HCT116 (cell line): ENCODE measurements around the gene ATF5. TPM values are rescaled to one million over a fixed set of nuclear protein-coding genes. Genes with fewer than 3 reads are reported as not detected.
A peak's percentile ranks its signal among the peaks of the same experiment; 100 is the strongest.

ENCODE experiments used
- ATAC-seq: fragments of 200-7000 bp; cut with Tn5 transposase; 2 replicates; pipeline ENCODE4 v1.9.1; 2020; ENCODE audit warnings: mild to moderate bottlenecking, moderate library complexity
- BruUV-seq: library from RNA; stranded (reverse); fragments of 400-500 nt; replicated peaks from 2 replicates; lab custom pipeline; 2021; lab: Mats Ljungman, UMichigan
- CTCF ChIA-PET: fragments of 300-600 bp; sonication (Branson Sonifier 250); formaldehyde crosslinking; loops from one replicate; lab custom pipeline; 2021; ENCODE audit warnings: antibody characterized with exemption; lab: Charles Lee
- POLR2A ChIA-PET: fragments of 300-600, 350-600 bp; sonication (Branson Sonifier 250); formaldehyde crosslinking; loops from one replicate; lab custom pipeline; 2021; ENCODE audit warnings: antibody characterized with exemption; lab: Charles Lee
- RAD21 ChIA-PET, 2 experiments: fragments of 300-600 bp; sonication (Branson Sonifier 250); formaldehyde crosslinking; loops; one replicate each; lab custom pipeline; 2023; ENCODE audit warnings: low total read pairs in 2 of 2; ENCODE audit not compliant: uncharacterized antibody in 2 of 2, unreplicated experiment in 2 of 2, low non-redundant PET in 1 of 2; lab: Charles Lee
- DNase-seq: peaks from one replicate; pipeline ENCODE4 v3.0.0-alpha.2; 2010; ENCODE audit warnings: low read depth, low spot score
- H2AFZ ChIP-seq: fragments of 200-600 bp; shearing (Covaris generic), sonication (generic); 2 replicates; pipeline ENCODE4 v1.6.1; 2017; ENCODE audit warnings: low read depth, mixed run types, mixed read lengths, antibody characterized with exemption, low read length; ENCODE audit not compliant: poor library complexity, severe bottlenecking
- H3K27ac ChIP-seq: 2 replicates; pipeline ENCODE4 v1.5.1; 2012; ENCODE audit warnings: low read depth, low read length
- H3K27me3 ChIP-seq: fragments of 200-600 bp; sonication (generic); 2 replicates; pipeline ENCODE4 v1.6.1; 2016; ENCODE audit warnings: mixed run types, low read length, mixed read lengths; ENCODE audit not compliant: insufficient read depth
- H3K36me3 ChIP-seq, 2 experiments: fragments of 200-500 bp in 1 of 2; fragments of 200-600 bp in 1 of 2; sonication (Bioruptor generic) in 1 of 2; sonication (generic) in 1 of 2; 2 replicates each; pipeline versions ENCODE4 v1.5.1 to v1.6.1; 2014 to 2016; ENCODE audit warnings: low read length in 2 of 2, inconsistent platforms in 1 of 2, mixed read lengths in 1 of 2, mixed run types in 1 of 2; ENCODE audit not compliant: insufficient read depth in 2 of 2, control insufficient read depth in 1 of 2
- H3K4me1 ChIP-seq, 2 experiments: fragments of 200-600 bp in 1 of 2; sonication (generic) in 1 of 2; 2 replicates each; pipeline versions ENCODE4 v1.5.1 to v1.6.1; 2012 to 2017; ENCODE audit warnings: low read length in 2 of 2, inconsistent platforms in 1 of 2, mild to moderate bottlenecking in 1 of 2, mixed read lengths in 1 of 2, mixed run types in 1 of 2, moderate library complexity in 1 of 2; ENCODE audit not compliant: insufficient read depth in 2 of 2, control insufficient read depth in 1 of 2
- H3K4me2 ChIP-seq: fragments of 200-600 bp; sonication (generic); 2 replicates; pipeline ENCODE4 v1.6.1; 2017; ENCODE audit warnings: mixed run types, low read length, mixed read lengths
- H3K4me3 ChIP-seq, 2 experiments: fragments of 200-600 bp in 1 of 2; sonication (generic) in 1 of 2; replicated peaks in 1 of 2; 2 replicates each; pipeline ENCODE4 v1.5.1; 2011 to 2016; ENCODE audit warnings: low read length in 2 of 2, control low read depth in 1 of 2, low read depth in 1 of 2, mild to moderate bottlenecking in 1 of 2, mixed read lengths in 1 of 2, mixed run types in 1 of 2
- H3K79me2 ChIP-seq: fragments of 200-600 bp; sonication (generic); 2 replicates; pipeline ENCODE4 v1.6.1; 2017; ENCODE audit warnings: mild to moderate bottlenecking, mixed run types, low read length, moderate library complexity, mixed read lengths; ENCODE audit not compliant: insufficient read depth
- H3K9ac ChIP-seq: fragments of 200-600 bp; sonication (generic); 2 replicates; pipeline ENCODE4 v1.6.1; 2016; ENCODE audit warnings: low read length, mixed read lengths
- H3K9me2 ChIP-seq: fragments of 200-600 bp; sonication (generic), shearing (Covaris generic); 2 replicates; pipeline ENCODE4 v1.6.1; 2017; ENCODE audit warnings: mixed run types, mild to moderate bottlenecking, moderate library complexity; ENCODE audit not compliant: insufficient read depth
- H3K9me3 ChIP-seq, 2 experiments: fragments of 200-500 bp in 1 of 2; fragments of 200-600 bp in 1 of 2; sonication (Bioruptor generic) in 1 of 2; sonication (generic) in 1 of 2; 2 replicates each; pipeline ENCODE4 v1.6.1; 2014 to 2017; ENCODE audit warnings: low read length in 2 of 2, mixed read lengths in 2 of 2, inconsistent platforms in 1 of 2, low read depth in 1 of 2, mild to moderate bottlenecking in 1 of 2, mixed run types in 1 of 2, moderate library complexity in 1 of 2; ENCODE audit not compliant: control insufficient read depth in 1 of 2, insufficient read depth in 1 of 2
- H4K20me1 ChIP-seq: fragments of 200-600 bp; sonication (generic), shearing (Covaris generic); 2 replicates; pipeline ENCODE4 v1.6.1; 2017; ENCODE audit warnings: mixed run types, mild to moderate bottlenecking, moderate library complexity; ENCODE audit not compliant: insufficient read depth
- POLR2AphosphoS5 ChIP-seq: IDR thresholded peaks from 2 replicates; pipeline ENCODE4 v1.6.1; 2011; ENCODE audit warnings: mild to moderate bottlenecking, low read depth, low read length, moderate library complexity
- intact Hi-C: fragments of 100-400 bp; cut with micrococcal nuclease; formaldehyde crosslinking; loops from 2 replicates; pipeline ENCODE4 v1.10.0; 2022
- total RNA-seq: library from RNA; stranded (reverse); gene quantifications from one replicate; pipeline ENCODE4 v1.2.1, GENCODE V29; 2021; ENCODE audit not compliant: unreplicated experiment
- TF ChIP-seq, protein P1 (sequence below), 3 experiments: fragments of 200-600 bp in 1 of 3; sonication (generic) in 1 of 3; IDR thresholded peaks in 2 of 3; conservative IDR thresholded peaks in 1 of 3; 2 replicates each; pipeline ENCODE4 v1.5.1; 2012 to 2017; ENCODE audit warnings: low read depth in 2 of 3, low read length in 2 of 3, antibody characterized with exemption in 1 of 3, borderline replicate concordance in 1 of 3, control low read depth in 1 of 3, mild to moderate bottlenecking in 1 of 3, mixed read lengths in 1 of 3, mixed run types in 1 of 3, moderate library complexity in 1 of 3; ENCODE audit not compliant: insufficient read depth in 1 of 3
- TF ChIP-seq, protein P2 (sequence below): IDR thresholded peaks from 2 replicates; pipeline ENCODE4 v1.6.1; 2012

ATF5 gene
- total RNA-seq, 1 experiment from 2014 or later = 28.2 TPM

DNA sequence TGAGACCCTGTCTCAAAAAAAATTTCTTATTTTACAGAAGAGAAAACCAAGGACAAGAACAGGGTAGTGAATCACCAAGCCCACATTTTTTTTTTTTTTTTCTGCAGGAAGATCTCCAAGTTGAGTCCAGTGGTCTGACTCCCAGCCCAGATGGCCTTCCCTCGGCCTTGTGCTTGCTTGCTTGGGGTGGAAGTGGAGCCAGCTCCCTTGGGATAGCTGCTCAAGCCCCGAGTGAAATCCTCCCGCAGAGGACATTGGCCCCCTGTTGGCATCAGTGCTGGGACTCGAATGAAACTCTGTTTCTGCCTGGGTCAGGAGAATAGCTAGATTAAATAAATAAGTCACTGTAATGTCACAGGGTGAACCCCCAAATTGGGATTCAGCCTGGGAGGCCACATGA lies 9.7 kb downstream of the ATF5 start:
- ChIA-PET CTCF (no interaction called here), POLR2A (no interaction called here), RAD21 (no interaction called here)
- TF ChIP-seq, protein P1, sequence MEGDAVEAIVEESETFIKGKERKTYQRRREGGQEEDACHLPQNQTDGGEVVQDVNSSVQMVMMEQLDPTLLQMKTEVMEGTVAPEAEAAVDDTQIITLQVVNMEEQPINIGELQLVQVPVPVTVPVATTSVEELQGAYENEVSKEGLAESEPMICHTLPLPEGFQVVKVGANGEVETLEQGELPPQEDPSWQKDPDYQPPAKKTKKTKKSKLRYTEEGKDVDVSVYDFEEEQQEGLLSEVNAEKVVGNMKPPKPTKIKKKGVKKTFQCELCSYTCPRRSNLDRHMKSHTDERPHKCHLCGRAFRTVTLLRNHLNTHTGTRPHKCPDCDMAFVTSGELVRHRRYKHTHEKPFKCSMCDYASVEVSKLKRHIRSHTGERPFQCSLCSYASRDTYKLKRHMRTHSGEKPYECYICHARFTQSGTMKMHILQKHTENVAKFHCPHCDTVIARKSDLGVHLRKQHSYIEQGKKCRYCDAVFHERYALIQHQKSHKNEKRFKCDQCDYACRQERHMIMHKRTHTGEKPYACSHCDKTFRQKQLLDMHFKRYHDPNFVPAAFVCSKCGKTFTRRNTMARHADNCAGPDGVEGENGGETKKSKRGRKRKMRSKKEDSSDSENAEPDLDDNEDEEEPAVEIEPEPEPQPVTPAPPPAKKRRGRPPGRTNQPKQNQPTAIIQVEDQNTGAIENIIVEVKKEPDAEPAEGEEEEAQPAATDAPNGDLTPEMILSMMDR (IDR thresholded peaks at IDR 0.05 in 2 of 3, conservative IDR thresholded peaks at IDR 0.05 in 1 of 3; ENCODE audit: borderline replicate concordance in 1 of 3, insufficient read depth in 1 of 3, low read depth in 2 of 3, low read length in 2 of 3) = no peak
- no TSS peak for BruUV-seq
- Histone ChIP-seq H3K9ac (no peak overlapping the region), H3K9me3 (no peaks in the 10 kb centered on the region), H3K27ac (no peak overlapping the region), H3K4me3 (no peak overlapping the region), H3K4me1 (peaks cover 9 to 10% of the 10 kb centered on the region in 2 experiments; a peak in 3 of 4 replicates), H3K27me3 (no peaks in the 10 kb centered on the region), H3K79me2 (no peaks in the 10 kb centered on the region), H3K36me3 (no peaks in the 10 kb centered on the region), H4K20me1 (no peaks in the 10 kb centered on the region), H3K9me2 (no peaks in the 10 kb centered on the region), H3K4me2 (no peak overlapping the region), H2AFZ (no peak overlapping the region)
- DNase-seq (no peak), ATAC-seq (no peak)
- intact Hi-C loops = no loop called here

DNA sequence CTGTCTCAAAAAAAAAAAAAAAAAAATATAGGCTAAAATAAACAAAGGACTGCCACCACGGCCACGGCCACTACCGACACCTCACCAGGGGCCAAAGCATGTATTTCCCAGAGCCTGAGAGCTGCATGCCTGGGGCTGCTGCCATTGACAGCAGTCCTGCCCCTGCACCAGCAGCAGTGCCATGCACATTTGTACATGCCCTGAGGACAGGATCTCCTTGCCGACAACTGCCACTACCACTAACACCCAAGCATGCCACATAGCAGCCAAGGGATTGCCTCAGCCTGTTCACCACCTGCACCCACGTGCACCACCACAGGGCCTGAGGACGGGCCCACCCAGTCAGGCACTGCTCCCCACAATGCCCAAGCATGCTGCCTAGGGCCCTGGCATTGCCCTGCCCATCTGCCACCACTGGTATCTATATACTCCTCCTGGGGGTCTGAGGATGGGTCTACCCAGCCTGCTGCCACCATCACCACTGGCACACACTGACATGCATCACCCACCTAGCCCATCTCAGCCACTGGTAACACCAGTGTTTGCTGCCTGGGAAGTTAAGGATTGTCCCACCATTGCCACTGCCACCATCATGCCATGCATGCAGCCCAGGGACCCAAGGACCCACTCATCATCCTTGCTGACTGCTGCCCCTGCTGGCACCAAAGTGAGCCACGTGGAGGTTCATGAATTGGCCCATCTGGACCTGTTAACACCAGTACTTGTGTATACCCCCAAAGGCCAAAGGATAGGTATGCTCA lies 10.9 kb downstream of the ATF5 start:
- intact Hi-C loops = no loop called here
- H3K27me3 ChIP-seq = no peaks in the 10 kb centered on the region
- ATAC-seq = peak; percentile 49; the same call in 1 of the 2 replicates
- no peak overlapping the region for H3K27ac ChIP-seq
- no peak overlapping the region for H2AFZ ChIP-seq
- TF ChIP-seq, protein P1 (IDR thresholded peaks at IDR 0.05 in 2 of 3, conservative IDR thresholded peaks at IDR 0.05 in 1 of 3; ENCODE audit: borderline replicate concordance in 1 of 3, insufficient read depth in 1 of 3, low read depth in 2 of 3, low read length in 2 of 3) = peak in 2 of 3 experiments; percentile 42 to 51; a peak in 4 of 6 replicates
- TF ChIP-seq, protein P2, sequence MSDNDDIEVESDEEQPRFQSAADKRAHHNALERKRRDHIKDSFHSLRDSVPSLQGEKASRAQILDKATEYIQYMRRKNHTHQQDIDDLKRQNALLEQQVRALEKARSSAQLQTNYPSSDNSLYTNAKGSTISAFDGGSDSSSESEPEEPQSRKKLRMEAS = peak; percentile 18; the same call in 1 of the 2 replicates
- no peak for TF ChIP-seq POLR2AphosphoS5
- no peaks in the 10 kb centered on the region for H3K36me3 ChIP-seq
- H3K9ac ChIP-seq = no peak overlapping the region
- DNase-seq = no peak
- H3K79me2 ChIP-seq = no peaks in the 10 kb centered on the region
- ChIA-PET RAD21 (no interaction called here), CTCF (no interaction called here), POLR2A (no interaction called here)
- H3K9me2 ChIP-seq = no peaks in the 10 kb centered on the region
- no TSS peak for BruUV-seq
- no peaks in the 10 kb centered on the region for H4K20me1 ChIP-seq
- H3K4me1 ChIP-seq = peaks cover 9 to 10% of the 10 kb centered on the region in 2 experiments; a peak in 3 of 4 replicates
- H3K4me3 ChIP-seq = no peak overlapping the region
- H3K9me3 ChIP-seq = no peaks in the 10 kb centered on the region
- no peak overlapping the region for H3K4me2 ChIP-seq
